GM18873 (cell line): Measurements from ENCODE around the gene ADH5.
"Not testable (repeated sequence)": the region's sequence is repeated elsewhere in the genome, so short reads cannot be mapped to it uniquely, and the experiment has no call there.

Experiments
- ATAC-seq: cut with Tn5 transposase; IDR thresholded peaks from one replicate; pipeline ENCODE4 v1.9.1; 2021; ENCODE audit warnings: mild to moderate bottlenecking, moderate library complexity, moderate number of reproducible peaks; ENCODE audit not compliant: unreplicated experiment, low FRiP score

Gene ADH5

GRCh38 chr4:99088023-99088449 is 552 bp downstream of the ADH5 start:
- ATAC-seq, result peak; percentile 24

GRCh38 chr4:99084595-99084994 is 4.0 kb downstream of the ADH5 start:
- no peak for ATAC-seq

- no peak for ATAC-seq
Observed at GRCh38 chr4:99082192-99082591, 6.4 kb downstream of the ADH5 start.

GRCh38 chr4:99080869-99081268 is 7.7 kb downstream of the ADH5 start:
- ATAC-seq, result not testable (repeated sequence)

- ATAC-seq, result no peak
Observed at GRCh38 chr4:99079625-99080295, 8.8 kb downstream of the ADH5 start.

- no peak for ATAC-seq
Observed at GRCh38 chr4:99078931-99079624, 9.5 kb downstream of the ADH5 start.

GRCh38 chr4:99078336-99078735 is 10.3 kb downstream of the ADH5 start:
- ATAC-seq, result no peak

- ATAC-seq, result no peak
Observed at GRCh38 chr4:99077177-99077576, 11.4 kb downstream of the ADH5 start.

- no peak for ATAC-seq
Observed at GRCh38 chr4:99076292-99076976, 12.2 kb downstream of the ADH5 start.

- no peak for ATAC-seq
Observed at GRCh38 chr4:99074816-99075215, 13.8 kb downstream of the ADH5 start.

- no peak for ATAC-seq
Observed at GRCh38 chr4:99071159-99071558, 17.4 kb downstream of the ADH5 start.

- ATAC-seq, result no peak
Observed at GRCh38 chr4:99067617-99068016, 21.0 kb downstream of the ADH5 start.

- not testable (repeated sequence) for ATAC-seq
Observed at GRCh38 chr4:99065521-99065920, 23.1 kb downstream of the ADH5 start.

- ATAC-seq, result no peak
Observed at GRCh38 chr4:99062120-99062519, 26.5 kb downstream of the ADH5 start.

- no peak for ATAC-seq
Observed at GRCh38 chr4:99061048-99061700, 27.4 kb downstream of the ADH5 start.

- no peak for ATAC-seq
Observed at GRCh38 chr4:99059550-99059949, 29.0 kb downstream of the ADH5 start.

- ATAC-seq, result no peak
Observed at GRCh38 chr4:99058228-99058627, 30.4 kb downstream of the ADH5 start.

- peak; percentile 75 for ATAC-seq
Observed at GRCh38 chr4:99054428-99054994, 34.1 kb downstream of the ADH5 start.

GRCh38 chr4:99052902-99053301 is 35.7 kb downstream of the ADH5 start:
- no peak for ATAC-seq

GRCh38 chr4:99047710-99048109 is 40.9 kb downstream of the ADH5 start:
- ATAC-seq, result no peak

- no peak for ATAC-seq
Observed at GRCh38 chr4:99043346-99043745, 45.2 kb downstream of the ADH5 start.
